A549 (cell line): ENCODE measurements around the gene KCNQ1. TPM values are rescaled to one million over a fixed set of nuclear protein-coding genes. Genes with fewer than 3 reads are reported as not detected.
"Not testable (repeated sequence)": the region's sequence is repeated elsewhere in the genome, so short reads cannot be mapped to it uniquely, and the experiment has no call there.

Source experiments
- ATAC-seq, 2 experiments: fragments of 200-7000 bp in 1 of 2; fragments of >200 bp in 1 of 2; cut with Nextera tagmentation in 1 of 2; cut with Tn5 transposase in 1 of 2; 3 replicates each; pipeline versions ENCODE4 v1.8.0 to v1.9.1; 2018 to 2020; ENCODE audit warnings: mild to moderate bottlenecking in 1 of 2, moderate library complexity in 1 of 2
- CTCF ChIA-PET: fragments of 300-600 bp; sonication (Branson Sonifier 250); formaldehyde crosslinking; extraction: SDS; loops from one replicate; lab custom pipeline; 2021; ENCODE audit warnings: antibody characterized with exemption, inconsistent platforms; lab: Yijun Ruan, JAX
- POLR2A ChIA-PET: fragments of 350-600 bp; formaldehyde crosslinking; extraction: SDS; loops from one replicate; lab custom pipeline; 2021; ENCODE audit warnings: antibody characterized with exemption, inconsistent platforms; lab: Yijun Ruan, JAX
- DNase-seq, 2 experiments: peaks; one replicate each; pipeline versions ENCODE4 v3.0.0 to v3.0.0-alpha.2; 2011 to 2016; ENCODE audit warnings: low read depth in 1 of 2, low spot score in 1 of 2
- FAIRE-seq: peaks from 2 replicates; lab custom pipeline; 2011; peaks lifted over from hg19 to GRCh38; lab: Jason Lieb, UNC
- H3K27ac ChIP-seq, 2 experiments: fragments of >200 bp; sonication (Bioruptor Twin); formaldehyde crosslinking; 3 replicates each; pipeline ENCODE4 v1.5.1; 2016 to 2017
- H3K4me1 ChIP-seq: fragments of >200 bp; sonication (Bioruptor Twin); formaldehyde crosslinking; 3 replicates; pipeline ENCODE4 v1.6.1; 2016
- H3K4me2 ChIP-seq: fragments of >200 bp; sonication (Bioruptor Twin); formaldehyde crosslinking; 3 replicates; pipeline ENCODE4 v1.6.1; 2016
- H3K4me3 ChIP-seq: fragments of >200 bp; sonication (Bioruptor Twin); formaldehyde crosslinking; 3 replicates; pipeline ENCODE4 v1.5.1; 2016
- H3K9me3 ChIP-seq: fragments of >200 bp; sonication (Bioruptor Twin); formaldehyde crosslinking; 3 replicates; pipeline ENCODE4 v1.6.1; 2016
- CBX2 ChIP-seq: fragments of 200-600 bp; sonication (generic); IDR thresholded peaks from 2 replicates; pipeline ENCODE4 v1.6.1; 2016; ENCODE audit warnings: low read depth, mild to moderate bottlenecking, borderline replicate concordance
- CEBPB ChIP-seq, 2 experiments: fragments of >200 bp in 1 of 2; sonication (Bioruptor Twin) in 1 of 2; formaldehyde crosslinking in 1 of 2; IDR thresholded peaks; 2 replicates each; pipeline ENCODE4 v1.6.1; 2012 to 2016
- CHD2 ChIP-seq: fragments of 150-350 bp; IDR thresholded peaks from 2 replicates; pipeline ENCODE4 v1.6.1; 2014; ENCODE audit warnings: low read length; ENCODE audit not compliant: partially characterized antibody
- EHMT2 ChIP-seq: fragments of 200-600 bp; sonication (generic); IDR thresholded peaks from 2 replicates; pipeline ENCODE4 v1.6.1; 2016; ENCODE audit warnings: antibody characterized with exemption, low read depth, mild to moderate bottlenecking, moderate library complexity
- EP300 ChIP-seq, 2 experiments: fragments of >200 bp; sonication (Bioruptor Twin); formaldehyde crosslinking; IDR thresholded peaks; 2 replicates in 1 of 2; 3 replicates in 1 of 2; pipeline ENCODE4 v1.6.1; 2016 to 2017
- ESRRA ChIP-seq: fragments of 150-350 bp; IDR thresholded peaks from 2 replicates; pipeline ENCODE4 v1.6.1; 2014; ENCODE audit warnings: mild to moderate bottlenecking, low read length, borderline replicate concordance
- FOSL2 ChIP-seq, 2 experiments: fragments of 450-650 bp in 1 of 2; fragments of >200 bp in 1 of 2; sonication (Bioruptor Twin) in 1 of 2; formaldehyde crosslinking; IDR thresholded peaks; 2 replicates each; pipeline versions ENCODE4 v1.5.0 to v1.6.1; 2016 to 2020; ENCODE audit warnings: mild to moderate bottlenecking in 1 of 2, moderate library complexity in 1 of 2
- FOXS1 ChIP-seq: fragments of 250-450 bp; sonication (Bioruptor Pico); IDR thresholded peaks from 2 replicates; pipeline ENCODE4 v1.5.0; 2020; ENCODE audit warnings: mild to moderate bottlenecking, moderate library complexity
- HDAC2 ChIP-seq: fragments of 200-600 bp; sonication (generic); IDR thresholded peaks from 2 replicates; pipeline ENCODE4 v1.6.1; 2016
- JUNB ChIP-seq: fragments of >200 bp; sonication (Bioruptor Twin); formaldehyde crosslinking; IDR thresholded peaks from 2 replicates; pipeline ENCODE4 v1.6.1; 2016
- MYC ChIP-seq: IDR thresholded peaks from 2 replicates; pipeline ENCODE4 v1.6.1; 2012; ENCODE audit warnings: mild to moderate bottlenecking, inconsistent platforms, low read length, improper control_type of control experiment, borderline replicate concordance
- POLR2A ChIP-seq: IDR thresholded peaks from 2 replicates; pipeline ENCODE4 v1.6.1; 2012; ENCODE audit warnings: mild to moderate bottlenecking, low read length
- POLR2AphosphoS2 ChIP-seq: conservative IDR thresholded peaks from 2 replicates; pipeline ENCODE4 v1.6.1; 2012; ENCODE audit warnings: low read length, improper control_type of control experiment, inconsistent platforms
- RARB ChIP-seq: fragments of 250-450 bp; sonication (Bioruptor Pico); IDR thresholded peaks from 2 replicates; pipeline ENCODE4 v1.8.0; 2021; ENCODE audit warnings: mild to moderate bottlenecking, moderate library complexity
- RCOR1 ChIP-seq: fragments of 150-350 bp; IDR thresholded peaks from 2 replicates; pipeline ENCODE4 v1.6.1; 2014; ENCODE audit warnings: antibody characterized with exemption, low read length, low read depth
- SREBF2 ChIP-seq: fragments of 450-650 bp; IDR thresholded peaks from 2 replicates; pipeline ENCODE4 v1.6.1; 2014; ENCODE audit warnings: mild to moderate bottlenecking, moderate library complexity
- ZC3H11A ChIP-seq: fragments of 450-650 bp; IDR thresholded peaks from 2 replicates; pipeline ENCODE4 v1.6.1; 2014; ENCODE audit warnings: antibody characterized with exemption, mild to moderate bottlenecking
- ZFP36 ChIP-seq: fragments of 450-650 bp; IDR thresholded peaks from 2 replicates; pipeline ENCODE4 v1.6.1; 2014; ENCODE audit warnings: borderline replicate concordance; ENCODE audit not compliant: partially characterized antibody
- ZNF302 ChIP-seq: fragments of 250-450 bp; sonication (Bioruptor Pico); IDR thresholded peaks from 2 replicates; pipeline ENCODE4 v1.9.0; 2021; ENCODE audit warnings: inconsistent platforms, mild to moderate bottlenecking, moderate library complexity
- ZSCAN20 ChIP-seq: fragments of 250-450 bp; sonication (Bioruptor Pico); IDR thresholded peaks from 2 replicates; pipeline ENCODE4 v1.8.0; 2022; ENCODE audit warnings: mild to moderate bottlenecking, moderate library complexity
- WGBS: methylation state at CpG from one replicate; pipeline ENCODE4 v1.1.6; 2017; ENCODE audit errors: missing lambda C conversion rate; 5-methylcytosine and 5-hydroxymethylcytosine counted together
- polyA plus RNA-seq, 4 experiments: library from polyadenylated mRNA; depleted of rRNA in 3 of 4; stranded (reverse); fragments of >200 nt; fragmentation: RNase III in 1 of 4; extraction: RNeasy Plus Mini Kit Qiagen cat#74134 plus additional on column Dnase treatment in 1 of 4; gene quantifications; 2 replicates in 3 of 4; 3 replicates in 1 of 4; pipeline ENCODE4 v1.2.3, GENCODE V29; 2011 to 2017
- TF ChIP-seq, protein P1 (sequence below): IDR thresholded peaks from 2 replicates; pipeline ENCODE4 v1.6.1; 2012
- TF ChIP-seq, protein P2 (sequence below): fragments of 150-350 bp; IDR thresholded peaks from 2 replicates; pipeline ENCODE4 v1.6.1; 2014; ENCODE audit warnings: low read depth, mild to moderate bottlenecking, low read length
- TF ChIP-seq, protein P3 (sequence below): IDR thresholded peaks from 2 replicates; pipeline ENCODE4 v1.6.1; 2012; ENCODE audit warnings: low read depth, borderline replicate concordance
- TF ChIP-seq, protein P4 (sequence below): fragments of >200 bp; sonication (Bioruptor Twin); formaldehyde crosslinking; IDR thresholded peaks from 3 replicates; pipeline ENCODE4 v1.5.1; 2016
- TF ChIP-seq, protein P5 (sequence below): fragments of 250-450 bp; sonication (Bioruptor Pico); IDR thresholded peaks from 2 replicates; pipeline ENCODE4 v1.5.0; 2021; ENCODE audit warnings: mild to moderate bottlenecking, moderate library complexity, borderline replicate concordance

The KCNQ1 gene
- polyA plus RNA-seq, 2 of the 4 experiments (the other 2 are of a cell fraction), result 0.14 to 0.17 TPM

DNA sequence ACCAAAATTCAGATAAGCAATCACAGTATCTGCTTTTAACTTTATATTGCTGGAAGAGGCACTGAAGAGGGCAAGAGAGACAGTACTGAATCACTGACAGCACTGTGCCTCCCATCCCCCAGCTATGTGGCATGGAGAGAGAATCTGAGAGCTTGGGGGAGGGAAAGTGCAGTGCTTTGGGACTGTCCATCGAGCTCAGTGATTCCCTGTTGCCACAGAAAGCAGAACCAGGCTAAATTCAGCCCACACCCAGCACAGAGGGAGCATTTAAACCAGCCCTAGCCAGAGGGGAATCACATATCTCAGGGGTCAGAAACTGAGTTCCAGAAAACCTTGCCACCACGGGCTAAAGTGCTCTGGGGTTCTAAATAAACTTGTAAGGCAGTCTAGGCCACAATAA, 44.3 kb downstream of the KCNQ1 start:
- CTCF ChIA-PET, result interaction anchor here (1.1 kb wide), 1 partner anchor 44 kb away, joined by 3 read pairs; no protein-coding TSS in a partner anchor

DNA sequence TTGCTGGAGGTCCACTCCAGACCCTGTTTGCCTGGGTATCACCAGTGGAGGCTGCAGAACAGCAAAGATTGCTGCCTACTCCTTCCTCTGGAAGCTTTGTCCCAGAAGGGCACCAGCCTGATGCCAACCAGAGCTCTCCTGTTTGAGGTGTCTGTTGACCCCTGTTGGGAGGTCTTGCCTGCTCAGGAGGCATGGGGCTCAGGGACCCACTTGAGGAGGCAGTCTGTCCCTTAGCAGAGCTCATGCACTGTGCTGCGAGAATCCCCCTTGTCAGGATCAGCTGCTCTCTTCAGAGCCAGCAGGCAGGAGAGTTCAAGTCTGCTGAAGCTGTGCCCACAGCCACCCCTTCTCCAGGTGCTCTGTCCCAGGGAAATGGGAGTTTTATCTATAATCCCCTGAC, 53.1 kb downstream of the KCNQ1 start:
- ATAC-seq, H3K27ac ChIP-seq, POLR2A ChIA-PET, H3K4me2 ChIP-seq, DNase-seq, H3K4me1 ChIP-seq, FAIRE-seq, H3K4me3 ChIP-seq: not testable (repeated sequence)
- CTCF ChIA-PET, result interaction anchor here (0.9 to 2.2 kb wide), 3 partner anchors 9 to 192 kb away, joined by 3 to 6 read pairs (median 3); no protein-coding TSS in a partner anchor
- peaks cover 19% of the 10 kb centered on the region for H3K9me3 ChIP-seq
- no CpG with 5 or more reads among the region's 1 CpG for WGBS

More for the DNA sequence above, 44.3 kb downstream of the KCNQ1 start:
- no peak overlapping the region for H3K27ac ChIP-seq
- H3K4me3 ChIP-seq, result no peak overlapping the region
- ATAC-seq, result no peak
- TF ChIP-seq EHMT2, result no peak
- TF ChIP-seq ESRRA, result no peak
- TF ChIP-seq, protein P1, sequence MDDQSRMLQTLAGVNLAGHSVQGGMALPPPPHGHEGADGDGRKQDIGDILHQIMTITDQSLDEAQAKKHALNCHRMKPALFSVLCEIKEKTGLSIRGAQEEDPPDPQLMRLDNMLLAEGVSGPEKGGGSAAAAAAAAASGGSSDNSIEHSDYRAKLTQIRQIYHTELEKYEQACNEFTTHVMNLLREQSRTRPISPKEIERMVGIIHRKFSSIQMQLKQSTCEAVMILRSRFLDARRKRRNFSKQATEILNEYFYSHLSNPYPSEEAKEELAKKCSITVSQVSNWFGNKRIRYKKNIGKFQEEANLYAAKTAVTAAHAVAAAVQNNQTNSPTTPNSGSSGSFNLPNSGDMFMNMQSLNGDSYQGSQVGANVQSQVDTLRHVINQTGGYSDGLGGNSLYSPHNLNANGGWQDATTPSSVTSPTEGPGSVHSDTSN, result no peak
- TF ChIP-seq, all 56 proteins: peak for 0
- POLR2A ChIA-PET, result no interaction called here
- Histone ChIP-seq H3K4me1 (no peaks in the 10 kb centered on the region), H3K4me2 (no peak overlapping the region), H3K9me3 (peaks cover 29% of the 10 kb centered on the region; the same call in 2 of the 3 replicates)
- 0% methylated on average over 2 of the region's 2 CpGs for WGBS
- FAIRE-seq, result no peak
- no peak for DNase-seq

DNA sequence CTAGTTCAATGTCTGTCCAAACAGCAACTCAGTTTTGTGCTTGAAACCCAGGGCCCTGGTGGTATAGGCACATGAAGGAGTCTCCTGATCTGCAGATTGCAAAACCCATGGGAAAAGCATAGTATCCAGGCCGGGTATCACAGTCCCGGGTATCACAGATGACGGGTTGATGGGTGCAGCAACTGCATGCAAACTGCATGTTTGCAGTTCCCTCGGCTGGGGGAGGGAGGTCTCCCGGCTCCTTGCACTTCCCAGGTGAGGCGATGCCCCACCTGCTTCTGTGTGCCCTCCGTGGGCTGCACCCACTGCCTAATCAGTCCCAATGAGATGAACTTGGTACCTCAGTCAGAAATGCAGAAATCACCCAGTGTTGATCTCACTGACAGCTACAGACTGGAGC, 53.9 kb downstream of the KCNQ1 start:
- POLR2A ChIA-PET, result no interaction called here

DNA sequence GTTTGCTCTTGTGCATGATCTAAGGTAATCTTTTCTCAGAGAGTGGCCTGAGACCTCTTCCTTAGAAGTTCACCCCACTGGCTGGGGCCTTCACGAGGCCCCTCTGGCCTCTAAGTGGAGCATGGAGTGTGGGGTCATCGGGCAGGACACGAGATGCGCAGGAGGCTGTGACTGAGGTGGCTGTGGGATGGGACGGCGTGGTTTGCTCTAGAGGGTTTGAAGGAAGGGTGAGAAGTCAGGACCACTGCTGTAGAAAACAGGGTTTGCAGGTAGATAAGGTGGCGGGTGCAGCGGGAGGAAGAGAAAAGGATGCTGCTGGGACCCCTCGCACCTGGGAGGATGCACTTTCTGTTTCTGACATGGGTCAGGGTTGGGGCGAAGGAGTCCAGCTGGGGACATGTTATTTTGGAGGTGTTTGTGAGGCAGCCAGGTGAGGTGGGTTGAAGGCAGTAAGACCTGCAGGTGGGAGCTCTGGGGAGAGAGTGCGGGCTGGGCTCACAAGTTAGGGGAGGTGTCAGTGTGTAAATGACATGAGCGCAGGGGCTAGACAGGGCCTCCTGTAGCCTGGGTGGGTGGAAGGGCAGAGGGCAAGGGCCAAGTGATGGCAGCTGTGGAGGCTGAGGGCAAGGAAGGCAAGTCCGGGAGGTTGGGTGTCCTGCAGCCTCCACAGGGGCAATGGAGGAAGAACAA, 62.5 kb downstream of the KCNQ1 start:
- H3K27ac ChIP-seq, result no peak overlapping the region
- 59% methylated on average over 12 of the region's 13 CpGs for WGBS
- ChIA-PET POLR2A (no interaction called here), CTCF (interaction anchor here (0.5 to 11.1 kb wide), 6 partner anchors 9 to 434 kb away, joined by 3 to 83 read pairs (median 4); no protein-coding TSS in a partner anchor)
- FAIRE-seq (no peak), DNase-seq (no peak), ATAC-seq (no peak)
- no peak overlapping the region for H3K4me2 ChIP-seq
- TF ChIP-seq, protein P2, sequence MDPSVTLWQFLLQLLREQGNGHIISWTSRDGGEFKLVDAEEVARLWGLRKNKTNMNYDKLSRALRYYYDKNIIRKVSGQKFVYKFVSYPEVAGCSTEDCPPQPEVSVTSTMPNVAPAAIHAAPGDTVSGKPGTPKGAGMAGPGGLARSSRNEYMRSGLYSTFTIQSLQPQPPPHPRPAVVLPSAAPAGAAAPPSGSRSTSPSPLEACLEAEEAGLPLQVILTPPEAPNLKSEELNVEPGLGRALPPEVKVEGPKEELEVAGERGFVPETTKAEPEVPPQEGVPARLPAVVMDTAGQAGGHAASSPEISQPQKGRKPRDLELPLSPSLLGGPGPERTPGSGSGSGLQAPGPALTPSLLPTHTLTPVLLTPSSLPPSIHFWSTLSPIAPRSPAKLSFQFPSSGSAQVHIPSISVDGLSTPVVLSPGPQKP, result no peak
- TF ChIP-seq CBX2 (no peak), ESRRA (no peak), RCOR1 (no peak), POLR2AphosphoS2 (no peak), ZC3H11A (no peak), FOXS1 (CRISPR knock-in tag) (no peak), ZFP36 (no peak), MYC (no peak), RARB (CRISPR knock-in tag) (no peak), HDAC2 (no peak), POLR2A (no peak), JUNB (no peak)
- TF ChIP-seq, protein P3, sequence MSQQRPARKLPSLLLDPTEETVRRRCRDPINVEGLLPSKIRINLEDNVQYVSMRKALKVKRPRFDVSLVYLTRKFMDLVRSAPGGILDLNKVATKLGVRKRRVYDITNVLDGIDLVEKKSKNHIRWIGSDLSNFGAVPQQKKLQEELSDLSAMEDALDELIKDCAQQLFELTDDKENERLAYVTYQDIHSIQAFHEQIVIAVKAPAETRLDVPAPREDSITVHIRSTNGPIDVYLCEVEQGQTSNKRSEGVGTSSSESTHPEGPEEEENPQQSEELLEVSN, result no peak
- TF ChIP-seq, protein P4, sequence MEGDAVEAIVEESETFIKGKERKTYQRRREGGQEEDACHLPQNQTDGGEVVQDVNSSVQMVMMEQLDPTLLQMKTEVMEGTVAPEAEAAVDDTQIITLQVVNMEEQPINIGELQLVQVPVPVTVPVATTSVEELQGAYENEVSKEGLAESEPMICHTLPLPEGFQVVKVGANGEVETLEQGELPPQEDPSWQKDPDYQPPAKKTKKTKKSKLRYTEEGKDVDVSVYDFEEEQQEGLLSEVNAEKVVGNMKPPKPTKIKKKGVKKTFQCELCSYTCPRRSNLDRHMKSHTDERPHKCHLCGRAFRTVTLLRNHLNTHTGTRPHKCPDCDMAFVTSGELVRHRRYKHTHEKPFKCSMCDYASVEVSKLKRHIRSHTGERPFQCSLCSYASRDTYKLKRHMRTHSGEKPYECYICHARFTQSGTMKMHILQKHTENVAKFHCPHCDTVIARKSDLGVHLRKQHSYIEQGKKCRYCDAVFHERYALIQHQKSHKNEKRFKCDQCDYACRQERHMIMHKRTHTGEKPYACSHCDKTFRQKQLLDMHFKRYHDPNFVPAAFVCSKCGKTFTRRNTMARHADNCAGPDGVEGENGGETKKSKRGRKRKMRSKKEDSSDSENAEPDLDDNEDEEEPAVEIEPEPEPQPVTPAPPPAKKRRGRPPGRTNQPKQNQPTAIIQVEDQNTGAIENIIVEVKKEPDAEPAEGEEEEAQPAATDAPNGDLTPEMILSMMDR, result no peak
- H3K4me1 ChIP-seq, result no peaks in the 10 kb centered on the region
- peaks cover 5% of the 10 kb centered on the region; the same call in 1 of the 3 replicates for H3K9me3 ChIP-seq
- H3K4me3 ChIP-seq, result no peak overlapping the region

More for the DNA sequence above, 53.9 kb downstream of the KCNQ1 start:
- no peaks in the 10 kb centered on the region for H3K4me1 ChIP-seq
- no peak for FAIRE-seq
- TF ChIP-seq FOSL2 (IDR thresholded peaks at IDR 0.05) (no peak), FOSL2 (CRISPR knock-in tag; IDR thresholded peaks at IDR 0.05) (no peak), SREBF2 (no peak), CEBPB (IDR thresholded peaks at IDR 0.05) (no peak), EP300 (IDR thresholded peaks at IDR 0.05) (no peak), ZNF302 (no peak), ZSCAN20 (no peak), CHD2 (no peak)
- TF ChIP-seq, protein P5, sequence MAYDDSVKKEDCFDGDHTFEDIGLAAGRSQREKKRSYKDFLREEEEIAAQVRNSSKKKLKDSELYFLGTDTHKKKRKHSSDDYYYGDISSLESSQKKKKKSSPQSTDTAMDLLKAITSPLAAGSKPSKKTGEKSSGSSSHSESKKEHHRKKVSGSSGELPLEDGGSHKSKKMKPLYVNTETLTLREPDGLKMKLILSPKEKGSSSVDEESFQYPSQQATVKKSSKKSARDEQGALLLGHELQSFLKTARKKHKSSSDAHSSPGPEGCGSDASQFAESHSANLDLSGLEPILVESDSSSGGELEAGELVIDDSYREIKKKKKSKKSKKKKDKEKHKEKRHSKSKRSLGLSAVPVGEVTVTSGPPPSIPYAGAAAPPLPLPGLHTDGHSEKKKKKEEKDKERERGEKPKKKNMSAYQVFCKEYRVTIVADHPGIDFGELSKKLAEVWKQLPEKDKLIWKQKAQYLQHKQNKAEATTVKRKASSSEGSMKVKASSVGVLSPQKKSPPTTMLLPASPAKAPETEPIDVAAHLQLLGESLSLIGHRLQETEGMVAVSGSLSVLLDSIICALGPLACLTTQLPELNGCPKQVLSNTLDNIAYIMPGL (CRISPR knock-in tag), result no peak
- TF ChIP-seq, all 56 proteins: peak for 0
- 5% methylated on average over 7 of the region's 7 CpGs for WGBS
- Histone ChIP-seq H3K4me2 (no peak overlapping the region), H3K9me3 (peaks cover 19% of the 10 kb centered on the region), H3K4me3 (no peak overlapping the region), H3K27ac (no peak overlapping the region)
- DNase-seq, result no peak
- CTCF ChIA-PET, result interaction anchor here (0.9 to 2.2 kb wide), 2 partner anchors 33 to 193 kb away, joined by 3 to 6 read pairs; no protein-coding TSS in a partner anchor
- no peak for ATAC-seq
